H9 (cell line): Measurements from ENCODE around the gene SLC16A3. TPM values are rescaled to one million over a fixed set of nuclear protein-coding genes. Genes with fewer than 3 reads are reported as not detected.

Experiments used
- DNase-seq: peaks from one replicate; pipeline ENCODE4 v3.0.0-alpha.2; 2017
- H2AFZ ChIP-seq: one replicate; pipeline ENCODE4 v1.6.1; 2013; ENCODE audit warnings: mild to moderate bottlenecking, low read length, control low read depth, moderate library complexity
- H2AK5ac ChIP-seq: 2 replicates; pipeline ENCODE4 v1.6.1; 2013; ENCODE audit warnings: low read length, control low read depth, mixed read lengths; ENCODE audit not compliant: insufficient read length
- H2BK120ac ChIP-seq: one replicate; pipeline ENCODE4 v1.6.1; 2013; ENCODE audit warnings: low read depth, mild to moderate bottlenecking, low read length, control low read depth, inconsistent platforms; ENCODE audit not compliant: poor library complexity, severe bottlenecking
- H2BK12ac ChIP-seq: 2 replicates; pipeline ENCODE4 v1.6.1; 2013; ENCODE audit warnings: low read length, control low read depth, mixed read lengths, low read depth; ENCODE audit not compliant: insufficient read length
- H2BK15ac ChIP-seq: 2 replicates; pipeline ENCODE4 v1.6.1; 2013; ENCODE audit warnings: low read depth, low read length, control low read depth
- H2BK20ac ChIP-seq: one replicate; pipeline ENCODE4 v1.6.1; 2013; ENCODE audit warnings: low read depth, mild to moderate bottlenecking, low read length, control low read depth, inconsistent platforms; ENCODE audit not compliant: poor library complexity, severe bottlenecking
- H2BK5ac ChIP-seq: 2 replicates; pipeline ENCODE4 v1.6.1; 2013; ENCODE audit warnings: low read length, control low read depth, mixed read lengths; ENCODE audit not compliant: insufficient read length
- H3K14ac ChIP-seq: 2 replicates; pipeline ENCODE4 v1.6.1; 2013; ENCODE audit warnings: low read length, control low read depth; ENCODE audit not compliant: insufficient read depth
- H3K18ac ChIP-seq: 2 replicates; pipeline ENCODE4 v1.6.1; 2013; ENCODE audit warnings: low read depth, mild to moderate bottlenecking, mixed read lengths, low read length, control low read depth; ENCODE audit not compliant: insufficient read length
- H3K23ac ChIP-seq: 2 replicates; pipeline ENCODE4 v1.6.1; 2013; ENCODE audit warnings: low read length, control low read depth, mixed read lengths, low read depth; ENCODE audit not compliant: insufficient read length
- H3K23me2 ChIP-seq: 2 replicates; pipeline ENCODE4 v1.6.1; 2013; ENCODE audit warnings: low read depth, mild to moderate bottlenecking, mixed read lengths, low read length, control low read depth; ENCODE audit not compliant: insufficient read length, poor library complexity, severe bottlenecking
- H3K27ac ChIP-seq: 2 replicates; pipeline ENCODE4 v1.5.1; 2013; ENCODE audit warnings: low read length, control low read depth, mixed read lengths, low read depth; ENCODE audit not compliant: insufficient read length
- H3K27me3 ChIP-seq: 2 replicates; pipeline ENCODE4 v1.6.1; 2013; ENCODE audit warnings: low read length, control low read depth, inconsistent platforms; ENCODE audit not compliant: insufficient read depth
- H3K4ac ChIP-seq: 2 replicates; pipeline ENCODE4 v1.6.1; 2013; ENCODE audit warnings: low read depth, mild to moderate bottlenecking, control low read depth, inconsistent platforms, low read length, moderate library complexity
- H3K4me1 ChIP-seq: 2 replicates; pipeline ENCODE4 v1.6.1; 2013; ENCODE audit warnings: low read length, control low read depth, inconsistent platforms; ENCODE audit not compliant: insufficient read depth
- H3K4me2 ChIP-seq: 2 replicates; pipeline ENCODE4 v1.6.1; 2013; ENCODE audit warnings: low read length, control low read depth, mixed read lengths; ENCODE audit not compliant: insufficient read length, insufficient read depth
- H3K56ac ChIP-seq: 2 replicates; pipeline ENCODE4 v1.6.1; 2013; ENCODE audit warnings: low read depth, mild to moderate bottlenecking, mixed read lengths, low read length, control low read depth; ENCODE audit not compliant: insufficient read length
- H3K79me1 ChIP-seq: 2 replicates; pipeline ENCODE4 v1.6.1; 2013; ENCODE audit warnings: low read depth, mild to moderate bottlenecking, moderate library complexity, low read length, control low read depth, inconsistent platforms; ENCODE audit not compliant: insufficient read depth, poor library complexity, severe bottlenecking
- H3K79me2 ChIP-seq: 2 replicates; pipeline ENCODE4 v1.6.1; 2013; ENCODE audit warnings: low read length, control low read depth, inconsistent platforms; ENCODE audit not compliant: insufficient read depth
- H3K9ac ChIP-seq: 2 replicates; pipeline ENCODE4 v1.6.1; 2013; ENCODE audit warnings: low read length, control low read depth, mixed read lengths; ENCODE audit not compliant: insufficient read length; ENCODE audit errors: extremely low read depth
- H3K9me3 ChIP-seq: one replicate; pipeline ENCODE4 v1.6.1; 2013; ENCODE audit warnings: low read depth, low read length, inconsistent platforms; ENCODE audit not compliant: control insufficient read depth
- H3T11ph ChIP-seq: one replicate; pipeline ENCODE4 v1.6.1; 2013; ENCODE audit warnings: mild to moderate bottlenecking, low read length, control low read depth, inconsistent platforms
- H4K20me1 ChIP-seq: one replicate; pipeline ENCODE4 v1.6.1; 2013; ENCODE audit not compliant: control insufficient read depth, insufficient read length, insufficient read depth
- H4K5ac ChIP-seq: 2 replicates; pipeline ENCODE4 v1.6.1; 2013; ENCODE audit warnings: low read depth, mild to moderate bottlenecking, mixed read lengths, low read length, control low read depth; ENCODE audit not compliant: insufficient read length
- H4K8ac ChIP-seq: replicated peaks from 2 replicates; pipeline ENCODE4 v1.6.1; 2013; ENCODE audit warnings: low read length, control low read depth, mixed read lengths, low read depth; ENCODE audit not compliant: insufficient read length
- H4K91ac ChIP-seq: 2 replicates; pipeline ENCODE4 v1.6.1; 2013; ENCODE audit warnings: low read depth, mild to moderate bottlenecking, moderate library complexity, mixed read lengths, low read length, control low read depth; ENCODE audit not compliant: insufficient read length
- H3K27ac Mint-ChIP-seq, 3 experiments: 2 replicates in 2 of 3; 3 replicates in 1 of 3; pipeline ENCODE4 v1.8.0; 2020 to 2021; ENCODE audit warnings: mixed read lengths in 3 of 3, mild to moderate bottlenecking in 1 of 3, moderate library complexity in 1 of 3
- H3K27me3 Mint-ChIP-seq: 2 replicates; pipeline ENCODE4 v1.8.0; 2021; ENCODE audit warnings: low read depth, mild to moderate bottlenecking, moderate library complexity, mixed read lengths
- H3K36me3 Mint-ChIP-seq, 3 experiments: 2 replicates in 2 of 3; 3 replicates in 1 of 3; pipeline ENCODE4 v1.8.0; 2020 to 2021; ENCODE audit warnings: low read depth in 3 of 3, mixed read lengths in 3 of 3; ENCODE audit not compliant: insufficient read depth in 1 of 3
- H3K4me1 Mint-ChIP-seq, 2 experiments: 2 replicates each; pipeline ENCODE4 v1.8.0; 2020; ENCODE audit warnings: mixed read lengths in 2 of 2
- H3K4me3 Mint-ChIP-seq, 2 experiments: 2 replicates in 1 of 2; 3 replicates in 1 of 2; pipeline ENCODE4 v1.8.0; 2020 to 2021; ENCODE audit warnings: mild to moderate bottlenecking in 2 of 2, mixed read lengths in 2 of 2, moderate library complexity in 1 of 2
- H3K9me3 Mint-ChIP-seq, 2 experiments: 2 replicates in 1 of 2; 3 replicates in 1 of 2; pipeline ENCODE4 v1.8.0; 2020; ENCODE audit warnings: mild to moderate bottlenecking in 2 of 2, mixed read lengths in 2 of 2, moderate library complexity in 1 of 2
- WGBS: extraction: QIAGEN DNeasy Blood & Tissue Kit; methylation state at CpG from one replicate; pipeline ENCODE4 v1.1.7; 2013; ENCODE audit warnings: missing lambda C conversion rate, low lambda C conversion rate, mixed read lengths; ENCODE audit not compliant: insufficient read length; ENCODE audit errors: extremely low coverage; 5-methylcytosine and 5-hydroxymethylcytosine counted together
- total RNA-seq: library from RNA; stranded (reverse); gene quantifications from 2 replicates; pipeline ENCODE4 v1.2.1, GENCODE V29; 2021
- TF ChIP-seq, protein P1 (sequence below): fragments of 200-600 bp; sonication (generic); conservative IDR thresholded peaks from 3 replicates; pipeline ENCODE4 v1.8.0; 2021; ENCODE audit warnings: antibody characterized with exemption, mild to moderate bottlenecking

SLC16A3 gene
- total RNA-seq, 1 experiment from 2014 or later = 28.4 TPM

DNA sequence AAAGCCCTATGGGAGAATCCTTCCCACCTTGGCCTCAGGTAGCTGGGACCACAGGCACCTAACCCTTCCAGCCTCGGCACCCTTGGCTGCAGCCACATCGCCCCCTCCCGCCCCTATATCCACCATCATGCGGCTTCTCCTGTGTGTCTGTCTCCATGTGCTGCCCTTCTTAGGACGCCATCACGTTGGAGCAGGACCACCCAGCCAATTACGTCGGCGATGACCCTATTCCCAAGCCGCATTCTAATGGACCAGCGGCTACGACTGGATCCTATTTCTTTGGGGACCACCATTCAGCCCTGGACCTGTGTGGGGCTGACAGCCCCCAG, 12.9 kb upstream of the SLC16A3 start:
- no peak overlapping the region for H2BK5ac ChIP-seq
- no peak overlapping the region for H2BK12ac ChIP-seq
- TF ChIP-seq, protein P1, sequence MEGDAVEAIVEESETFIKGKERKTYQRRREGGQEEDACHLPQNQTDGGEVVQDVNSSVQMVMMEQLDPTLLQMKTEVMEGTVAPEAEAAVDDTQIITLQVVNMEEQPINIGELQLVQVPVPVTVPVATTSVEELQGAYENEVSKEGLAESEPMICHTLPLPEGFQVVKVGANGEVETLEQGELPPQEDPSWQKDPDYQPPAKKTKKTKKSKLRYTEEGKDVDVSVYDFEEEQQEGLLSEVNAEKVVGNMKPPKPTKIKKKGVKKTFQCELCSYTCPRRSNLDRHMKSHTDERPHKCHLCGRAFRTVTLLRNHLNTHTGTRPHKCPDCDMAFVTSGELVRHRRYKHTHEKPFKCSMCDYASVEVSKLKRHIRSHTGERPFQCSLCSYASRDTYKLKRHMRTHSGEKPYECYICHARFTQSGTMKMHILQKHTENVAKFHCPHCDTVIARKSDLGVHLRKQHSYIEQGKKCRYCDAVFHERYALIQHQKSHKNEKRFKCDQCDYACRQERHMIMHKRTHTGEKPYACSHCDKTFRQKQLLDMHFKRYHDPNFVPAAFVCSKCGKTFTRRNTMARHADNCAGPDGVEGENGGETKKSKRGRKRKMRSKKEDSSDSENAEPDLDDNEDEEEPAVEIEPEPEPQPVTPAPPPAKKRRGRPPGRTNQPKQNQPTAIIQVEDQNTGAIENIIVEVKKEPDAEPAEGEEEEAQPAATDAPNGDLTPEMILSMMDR = no peak
- no peaks in the 10 kb centered on the region for H3K79me1 ChIP-seq
- peaks cover 40% of the 10 kb centered on the region for H3K27me3 Mint-ChIP-seq
- H2AFZ ChIP-seq = no peak overlapping the region
- H3K79me2 ChIP-seq = no peaks in the 10 kb centered on the region
- H2BK20ac ChIP-seq = no peak overlapping the region
- peaks cover 4% of the 10 kb centered on the region for H3K27me3 ChIP-seq
- no peak overlapping the region for H3K9ac ChIP-seq
- DNase-seq = no peak
- no peak overlapping the region for H3K18ac ChIP-seq
- H3K4me3 Mint-ChIP-seq = no peak overlapping the region
- H4K20me1 ChIP-seq = no peaks in the 10 kb centered on the region
- H3K9me3 ChIP-seq = no peaks in the 10 kb centered on the region
- no CpG with 5 or more reads among the region's 12 CpGs for WGBS
- no peak overlapping the region for H3K56ac ChIP-seq
- H4K5ac ChIP-seq = no peak overlapping the region
- no peak overlapping the region for H3T11ph ChIP-seq
- H3K27ac ChIP-seq = no peak overlapping the region
- H3K4me1 Mint-ChIP-seq = peaks cover 3 to 5% of the 10 kb centered on the region in 2 experiments
- no peak overlapping the region for H3K4me2 ChIP-seq
- H2BK15ac ChIP-seq = no peak overlapping the region
- H3K23ac ChIP-seq = no peak overlapping the region
- H3K14ac ChIP-seq = no peak overlapping the region
- no peak overlapping the region for H2AK5ac ChIP-seq
- H3K4me1 ChIP-seq = no peaks in the 10 kb centered on the region
- H2BK120ac ChIP-seq = no peak overlapping the region
- no peaks in the 10 kb centered on the region; a peak in 1 of 5 replicates for H3K9me3 Mint-ChIP-seq
- H3K36me3 Mint-ChIP-seq = no peaks in the 10 kb centered on the region
- no peak overlapping the region for H4K8ac ChIP-seq
- no peak overlapping the region for H4K91ac ChIP-seq
- no peak overlapping the region for H3K27ac Mint-ChIP-seq
- H3K4ac ChIP-seq = no peak overlapping the region
- peaks cover 7% of the 10 kb centered on the region for H3K23me2 ChIP-seq
